Liver (tissue), 9 donors: ENCODE results near the gene PVALEF. TPM values are rescaled to one million over a fixed set of nuclear protein-coding genes. Genes with fewer than 3 reads are reported as not detected.

Experiments
- DNase-seq: peaks from one replicate; pipeline ENCODE4 v3.0.0-alpha.2; 2017; ENCODE audit warnings: low spot score
- H3K27ac ChIP-seq, 2 donors: one replicate each; pipeline ENCODE4 v1.7.0; 2013; ENCODE audit warnings: inconsistent platforms in 2 of 2, low read length in 2 of 2, control low read depth in 1 of 2, low read depth in 1 of 2, mild to moderate bottlenecking in 1 of 2
- H3K27me3 ChIP-seq, 4 donors: one replicate each; pipeline versions ENCODE4 v1.6.1 to v1.7.0; 2013; ENCODE audit warnings: low read length in 3 of 4, inconsistent platforms in 1 of 4, mild to moderate bottlenecking in 1 of 4, moderate library complexity in 1 of 4; ENCODE audit not compliant: control insufficient read depth in 4 of 4, insufficient read depth in 4 of 4
- H3K36me3 ChIP-seq, 4 donors: one replicate each; pipeline versions ENCODE4 v1.6.1 to v1.7.0; 2013; ENCODE audit warnings: low read length in 3 of 4, mild to moderate bottlenecking in 3 of 4, low read depth in 1 of 4, moderate library complexity in 1 of 4; ENCODE audit not compliant: control insufficient read depth in 4 of 4, insufficient read depth in 3 of 4
- H3K4me1 ChIP-seq, 4 donors: one replicate each; pipeline versions ENCODE4 v1.6.1 to v1.7.0; 2013; ENCODE audit warnings: low read length in 3 of 4, mild to moderate bottlenecking in 3 of 4, moderate library complexity in 1 of 4; ENCODE audit not compliant: control insufficient read depth in 4 of 4, insufficient read depth in 4 of 4
- H3K4me3 ChIP-seq, 3 donors: one replicate each; pipeline versions ENCODE4 v1.6.1 to v1.7.0; 2013; ENCODE audit warnings: low read length in 3 of 3, control low read depth in 1 of 3, low read depth in 1 of 3, mild to moderate bottlenecking in 1 of 3
- H3K9ac ChIP-seq, 2 donors: one replicate each; pipeline ENCODE4 v1.7.0; 2013; ENCODE audit warnings: low read length in 2 of 2, mild to moderate bottlenecking in 2 of 2, moderate library complexity in 2 of 2, control low read depth in 1 of 2, low read depth in 1 of 2
- H3K9me3 ChIP-seq, 4 donors: one replicate each; pipeline versions ENCODE4 v1.6.1 to v1.7.0; 2013; ENCODE audit warnings: low read length in 3 of 4; ENCODE audit not compliant: control insufficient read depth in 4 of 4
- ATF3 ChIP-seq: IDR thresholded peaks from 2 replicates; pipeline ENCODE4 v1.6.1; 2016; ENCODE audit warnings: antibody characterized with exemption
- EGR1 ChIP-seq, 2 donors: IDR thresholded peaks; 2 replicates each; pipeline ENCODE4 v1.6.1; 2016 to 2018; ENCODE audit warnings: antibody characterized with exemption in 2 of 2, low read depth in 2 of 2
- FOXA1 ChIP-seq: IDR thresholded peaks from 2 replicates; pipeline ENCODE4 v1.6.1; 2016; ENCODE audit warnings: antibody characterized with exemption
- FOXA2 ChIP-seq: IDR thresholded peaks from 2 replicates; pipeline ENCODE4 v1.6.1; 2016; ENCODE audit warnings: antibody characterized with exemption
- GABPA ChIP-seq, 2 donors: IDR thresholded peaks in 1 of 2; conservative IDR thresholded peaks in 1 of 2; 2 replicates each; pipeline ENCODE4 v1.6.1; 2016; ENCODE audit warnings: antibody characterized with exemption in 2 of 2, mild to moderate bottlenecking in 1 of 2, moderate library complexity in 1 of 2
- HNF4A ChIP-seq, 2 donors: conservative IDR thresholded peaks; 2 replicates each; pipeline ENCODE4 v1.6.1; 2016; ENCODE audit warnings: antibody characterized with exemption in 2 of 2, mild to moderate bottlenecking in 2 of 2
- HNF4G ChIP-seq: IDR thresholded peaks from 2 replicates; pipeline ENCODE4 v1.6.1; 2016; ENCODE audit warnings: antibody characterized with exemption
- JUND ChIP-seq, 2 donors: IDR thresholded peaks; 2 replicates each; pipeline ENCODE4 v1.6.1; 2016; ENCODE audit warnings: antibody characterized with exemption in 2 of 2
- MAX ChIP-seq: IDR thresholded peaks from 2 replicates; pipeline ENCODE4 v1.6.1; 2016; ENCODE audit warnings: antibody characterized with exemption
- NR2F2 ChIP-seq: IDR thresholded peaks from 2 replicates; pipeline ENCODE4 v1.6.1; 2016; ENCODE audit warnings: antibody characterized with exemption
- RAD21 ChIP-seq, 2 donors: IDR thresholded peaks; 2 replicates each; pipeline ENCODE4 v1.6.1; 2016; ENCODE audit warnings: antibody characterized with exemption in 2 of 2, mild to moderate bottlenecking in 2 of 2
- REST ChIP-seq: IDR thresholded peaks from 2 replicates; pipeline ENCODE4 v1.6.1; 2016; ENCODE audit warnings: antibody characterized with exemption, mild to moderate bottlenecking
- RXRA ChIP-seq, 2 donors: IDR thresholded peaks; 2 replicates each; pipeline ENCODE4 v1.6.1; 2017 to 2018; ENCODE audit warnings: antibody characterized with exemption in 2 of 2, mild to moderate bottlenecking in 1 of 2
- SP1 ChIP-seq: IDR thresholded peaks from 2 replicates; pipeline ENCODE4 v1.6.1; 2018; ENCODE audit warnings: antibody characterized with exemption, mild to moderate bottlenecking
- TAF1 ChIP-seq: conservative IDR thresholded peaks from 2 replicates; pipeline ENCODE4 v1.6.1; 2016; ENCODE audit warnings: antibody characterized with exemption, mild to moderate bottlenecking
- YY1 ChIP-seq: IDR thresholded peaks from 2 replicates; pipeline ENCODE4 v1.6.1; 2016; ENCODE audit warnings: antibody characterized with exemption, mild to moderate bottlenecking
- WGBS: extraction: QIAGEN DNeasy Blood & Tissue Kit; methylation state at CpG from one replicate; pipeline ENCODE4 v1.1.7; 2013; 5-methylcytosine and 5-hydroxymethylcytosine counted together
- polyA plus RNA-seq, 2 donors: library from polyadenylated mRNA; stranded (reverse) in 1 of 2; unstranded in 1 of 2; fragments of 200-250 nt in 1 of 2; fragments of >200 nt in 1 of 2; fragmentation: Nextera tagmentation in 1 of 2; extraction: Ambion mirVana in 1 of 2; gene quantifications; one replicate each; pipeline versions ENCODE4 v1.2.1 to v1.2.3, GENCODE V29; 2013 to 2015
- total RNA-seq, 2 donors: library from RNA; depleted of rRNA; stranded (reverse); fragments of >200 nt; gene quantifications; one replicate each; pipeline ENCODE4 v1.2.3, GENCODE V29; 2014
- TF ChIP-seq, protein P1 (sequence below): IDR thresholded peaks from 2 replicates; pipeline ENCODE4 v1.6.1; 2016; ENCODE audit warnings: antibody characterized with exemption
- TF ChIP-seq, protein P2 (sequence below): fragments of 150-350 bp; IDR thresholded peaks from 2 replicates; pipeline ENCODE4 v1.5.1; 2017; ENCODE audit warnings: improper control_type of control experiment, low read depth, low read length; ENCODE audit not compliant: missing input control
- donor health status: healthy.
- donor health status: healthy.
- donor health status: healthy.
- donor health status: healthy.
- donor health status: healthy.

PVALEF gene
- total and polyA plus RNA-seq, 4 donors = not detected

- TF ChIP-seq REST = no peak
Measured at GRCh38 chr17:81173052-81173761, 7.9 kb downstream of the PVALEF start (continued).

DNA sequence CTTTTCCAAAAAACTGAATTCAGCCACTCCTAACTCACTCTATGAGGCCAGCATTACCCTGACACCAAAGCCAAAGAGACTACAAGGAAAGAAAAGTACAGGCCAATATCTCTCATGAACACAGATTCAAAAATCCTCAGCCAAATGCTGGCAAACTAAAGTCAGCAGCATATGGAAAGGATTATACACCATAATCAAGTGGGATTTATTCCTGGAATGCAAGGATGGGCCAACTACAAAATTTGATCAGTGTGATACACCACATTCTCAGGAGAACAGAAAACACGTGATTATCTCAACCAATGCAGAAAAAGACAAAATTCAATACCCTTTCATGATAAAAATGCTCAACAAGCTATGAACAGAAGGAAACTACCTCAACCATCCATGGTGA is 8.5 kb downstream of the PVALEF start:
- Histone ChIP-seq H3K27ac (no peak overlapping the region), H3K27me3 (no peaks in the 10 kb centered on the region), H3K4me3 (no peak overlapping the region), H3K9ac (no peak overlapping the region), H3K9me3 (no peaks in the 10 kb centered on the region), H3K36me3 (no peaks in the 10 kb centered on the region), H3K4me1 (no peaks in the 10 kb centered on the region)
- DNase-seq = no peak
- 90% methylated on average over 1 of the region's 1 CpG for WGBS
- TF ChIP-seq YY1 (no peak), RXRA (IDR thresholded peaks at IDR 0.05) (no peak), TAF1 (no peak), HNF4G (no peak), ATF3 (no peak), REST (no peak), EGR1 (IDR thresholded peaks at IDR 0.05; ENCODE audit: low read depth in 2 of 2) (no peak), HNF4A (conservative IDR thresholded peaks at IDR 0.05) (no peak), FOXA2 (no peak), MAX (no peak), FOXA1 (no peak), RAD21 (IDR thresholded peaks at IDR 0.05) (no peak), GABPA (IDR thresholded peaks at IDR 0.05 in 1 of 2, conservative IDR thresholded peaks at IDR 0.05 in 1 of 2) (no peak), NR2F2 (no peak), JUND (IDR thresholded peaks at IDR 0.05) (no peak), SP1 (no peak)
- TF ChIP-seq, protein P1, sequence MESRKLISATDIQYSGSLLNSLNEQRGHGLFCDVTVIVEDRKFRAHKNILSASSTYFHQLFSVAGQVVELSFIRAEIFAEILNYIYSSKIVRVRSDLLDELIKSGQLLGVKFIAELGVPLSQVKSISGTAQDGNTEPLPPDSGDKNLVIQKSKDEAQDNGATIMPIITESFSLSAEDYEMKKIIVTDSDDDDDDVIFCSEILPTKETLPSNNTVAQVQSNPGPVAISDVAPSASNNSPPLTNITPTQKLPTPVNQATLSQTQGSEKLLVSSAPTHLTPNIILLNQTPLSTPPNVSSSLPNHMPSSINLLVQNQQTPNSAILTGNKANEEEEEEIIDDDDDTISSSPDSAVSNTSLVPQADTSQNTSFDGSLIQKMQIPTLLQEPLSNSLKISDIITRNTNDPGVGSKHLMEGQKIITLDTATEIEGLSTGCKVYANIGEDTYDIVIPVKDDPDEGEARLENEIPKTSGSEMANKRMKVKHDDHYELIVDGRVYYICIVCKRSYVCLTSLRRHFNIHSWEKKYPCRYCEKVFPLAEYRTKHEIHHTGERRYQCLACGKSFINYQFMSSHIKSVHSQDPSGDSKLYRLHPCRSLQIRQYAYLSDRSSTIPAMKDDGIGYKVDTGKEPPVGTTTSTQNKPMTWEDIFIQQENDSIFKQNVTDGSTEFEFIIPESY = no peak
- TF ChIP-seq, protein P2, sequence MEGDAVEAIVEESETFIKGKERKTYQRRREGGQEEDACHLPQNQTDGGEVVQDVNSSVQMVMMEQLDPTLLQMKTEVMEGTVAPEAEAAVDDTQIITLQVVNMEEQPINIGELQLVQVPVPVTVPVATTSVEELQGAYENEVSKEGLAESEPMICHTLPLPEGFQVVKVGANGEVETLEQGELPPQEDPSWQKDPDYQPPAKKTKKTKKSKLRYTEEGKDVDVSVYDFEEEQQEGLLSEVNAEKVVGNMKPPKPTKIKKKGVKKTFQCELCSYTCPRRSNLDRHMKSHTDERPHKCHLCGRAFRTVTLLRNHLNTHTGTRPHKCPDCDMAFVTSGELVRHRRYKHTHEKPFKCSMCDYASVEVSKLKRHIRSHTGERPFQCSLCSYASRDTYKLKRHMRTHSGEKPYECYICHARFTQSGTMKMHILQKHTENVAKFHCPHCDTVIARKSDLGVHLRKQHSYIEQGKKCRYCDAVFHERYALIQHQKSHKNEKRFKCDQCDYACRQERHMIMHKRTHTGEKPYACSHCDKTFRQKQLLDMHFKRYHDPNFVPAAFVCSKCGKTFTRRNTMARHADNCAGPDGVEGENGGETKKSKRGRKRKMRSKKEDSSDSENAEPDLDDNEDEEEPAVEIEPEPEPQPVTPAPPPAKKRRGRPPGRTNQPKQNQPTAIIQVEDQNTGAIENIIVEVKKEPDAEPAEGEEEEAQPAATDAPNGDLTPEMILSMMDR = no peak
